Fibroblast of lung (primary cell): Measurements from ENCODE around the gene SNAI3. TPM values are rescaled to one million over a fixed set of nuclear protein-coding genes. Genes with fewer than 3 reads are reported as not detected.

Source experiments
- DNase-seq, 2 donors: peaks; one replicate each; pipeline versions ENCODE4 v3.0.0 to v3.0.0-alpha.2; 2010; ENCODE audit warnings: low read depth in 2 of 2
- H2AFZ ChIP-seq: 2 replicates; pipeline ENCODE4 v1.5.1; 2012; ENCODE audit warnings: low read length, control low read depth, inconsistent platforms
- H3K27ac ChIP-seq: 2 replicates; pipeline ENCODE4 v1.5.1; 2011; ENCODE audit warnings: low read length, control low read depth; ENCODE audit not compliant: insufficient read depth
- H3K27me3 ChIP-seq: 2 replicates; pipeline ENCODE4 v1.5.1; 2011; ENCODE audit warnings: mild to moderate bottlenecking, low read length; ENCODE audit not compliant: control insufficient read depth, insufficient read depth
- H3K36me3 ChIP-seq: 2 replicates; pipeline ENCODE4 v1.5.1; 2011; ENCODE audit warnings: low read length; ENCODE audit not compliant: control insufficient read depth, insufficient read depth
- H3K4me1 ChIP-seq: 2 replicates; pipeline ENCODE4 v1.5.1; 2011; ENCODE audit warnings: low read length; ENCODE audit not compliant: control insufficient read depth, insufficient read depth; ENCODE audit errors: extremely low read depth
- H3K4me2 ChIP-seq: 2 replicates; pipeline ENCODE4 v1.5.1; 2011; ENCODE audit warnings: low read length, control low read depth; ENCODE audit not compliant: insufficient read depth; ENCODE audit errors: extremely low read depth
- H3K4me3 ChIP-seq, 4 experiments: fragments of 200-600 bp in 1 of 4; sonication (generic) in 1 of 4; replicated peaks in 1 of 4; 2 replicates each; pipeline ENCODE4 v1.5.1; 2011 to 2016; ENCODE audit warnings: low read length in 4 of 4, low read depth in 3 of 4, mild to moderate bottlenecking in 3 of 4, control low read depth in 2 of 4, inconsistent platforms in 1 of 4, mixed read lengths in 1 of 4; ENCODE audit not compliant: insufficient read depth in 1 of 4; ENCODE audit errors: control extremely low read depth in 1 of 4
- H3K79me2 ChIP-seq: 2 replicates; pipeline ENCODE4 v1.5.1; 2012; ENCODE audit warnings: mild to moderate bottlenecking, low read length, inconsistent platforms; ENCODE audit not compliant: control insufficient read depth, insufficient read depth
- H3K9ac ChIP-seq: 2 replicates; pipeline ENCODE4 v1.5.1; 2011; ENCODE audit warnings: mild to moderate bottlenecking, low read length, control low read depth; ENCODE audit not compliant: insufficient read depth
- H3K9me3 ChIP-seq: 2 replicates; pipeline ENCODE4 v1.5.1; 2012; ENCODE audit warnings: low read depth, low read length; ENCODE audit not compliant: control insufficient read depth, insufficient read depth
- H4K20me1 ChIP-seq: 2 replicates; pipeline ENCODE4 v1.5.1; 2011; ENCODE audit warnings: low read length; ENCODE audit not compliant: control insufficient read depth, insufficient read depth; ENCODE audit errors: extremely low read depth
- CTCF ChIP-seq, 2 donors: IDR thresholded peaks in 1 of 2; conservative IDR thresholded peaks in 1 of 2; 1 replicate in 1 of 2; 2 replicates in 1 of 2; pipeline ENCODE4 v1.5.1; 2011 to 2012; ENCODE audit warnings: low read length in 2 of 2, control low read depth in 1 of 2, inconsistent platforms in 1 of 2, low read depth in 1 of 2, mild to moderate bottlenecking in 1 of 2
- EZH2 ChIP-seq: IDR thresholded peaks from 2 replicates; pipeline ENCODE4 v1.5.1; 2012; ENCODE audit warnings: low read length, control low read depth, mild to moderate bottlenecking; ENCODE audit errors: missing control alignments
- polyA plus RNA-seq, 2 donors: library from polyadenylated mRNA; depleted of rRNA in 1 of 2; stranded (reverse) in 1 of 2; unstranded in 1 of 2; fragments of >200 nt; gene quantifications; 2 replicates each; pipeline ENCODE4 v1.2.1, GENCODE V29; 2011 to 2012; ENCODE audit warnings: missing spikeins in 1 of 2
- total RNA-seq: library from RNA; depleted of rRNA; stranded (reverse); fragments of >200 nt; gene quantifications from 2 replicates; pipeline ENCODE4 v1.2.1, GENCODE V29; 2014

SNAI3 gene
- total and polyA plus RNA-seq, 2 donors (not counting 1 experiment from before 2014, with no cell fraction given): 0.17 TPM; not detected in 1

GRCh38 chr16:88680554-88681083 lies 5.7 kb downstream of the SNAI3 start:
- Histone ChIP-seq H3K4me2 (no peak overlapping the region), H3K27me3 (peaks cover 4% of the 10 kb centered on the region), H4K20me1 (no peaks in the 10 kb centered on the region), H2AFZ (no peak overlapping the region), H3K9ac (no peak overlapping the region), H3K36me3 (no peaks in the 10 kb centered on the region), H3K79me2 (no peaks in the 10 kb centered on the region), H3K4me3 (no peak overlapping the region), H3K27ac (no peak overlapping the region), H3K4me1 (peaks cover 8% of the 10 kb centered on the region), H3K9me3 (no peaks in the 10 kb centered on the region)
- DNase-seq: no peak
- TF ChIP-seq CTCF (conservative IDR thresholded peaks at IDR 0.05 in 1 of 2, IDR thresholded peaks at IDR 0.05 in 1 of 2; ENCODE audit: low read depth in 1 of 2, low read length in 2 of 2): no peak
- no peak for TF ChIP-seq EZH2

- no peak for DNase-seq
These were observed 7.9 kb downstream of the SNAI3 start for GRCh38 chr16:88678224-88678979.

More at GRCh38 chr16:88678224-88678979, 7.9 kb downstream of the SNAI3 start:
- Histone ChIP-seq H3K4me3 (no peak overlapping the region), H3K79me2 (no peaks in the 10 kb centered on the region), H3K36me3 (no peaks in the 10 kb centered on the region), H2AFZ (no peak overlapping the region), H3K27ac (no peak overlapping the region), H3K9ac (no peak overlapping the region), H3K27me3 (peaks cover 4% of the 10 kb centered on the region), H4K20me1 (no peaks in the 10 kb centered on the region), H3K4me1 (no peaks in the 10 kb centered on the region), H3K4me2 (no peak overlapping the region), H3K9me3 (no peaks in the 10 kb centered on the region)
- TF ChIP-seq EZH2 (no peak), CTCF (conservative IDR thresholded peaks at IDR 0.05 in 1 of 2, IDR thresholded peaks at IDR 0.05 in 1 of 2; ENCODE audit: low read depth in 1 of 2, low read length in 2 of 2) (no peak)
